IMR-90 (cell line): ENCODE data around the gene CAVIN2. TPM values are rescaled to one million over a fixed set of nuclear protein-coding genes. Genes with fewer than 3 reads are reported as not detected.
A peak's percentile ranks its signal among the peaks of the same experiment; 100 is the strongest.

Experiments used
- ATAC-seq: fragments of 200-7000 bp; cut with Tn5 transposase; 2 replicates; pipeline ENCODE4 v1.9.1; 2020; ENCODE audit warnings: low read depth, mild to moderate bottlenecking, moderate library complexity
- BruUV-seq: library from RNA; stranded (reverse); fragments of 400-500 nt; replicated peaks from 2 replicates; lab custom pipeline; 2021; lab: Mats Ljungman, UMichigan
- CTCF ChIA-PET: fragments of 300-600 bp; formaldehyde crosslinking; extraction: SDS; loops from one replicate; lab custom pipeline; 2021; ENCODE audit warnings: antibody characterized with exemption; lab: Yijun Ruan, JAX
- POLR2A ChIA-PET: fragments of 300-600 bp; sonication (Branson Sonifier 250); formaldehyde crosslinking; loops from one replicate; lab custom pipeline; 2022; ENCODE audit warnings: antibody characterized with exemption; ENCODE audit not compliant: unreplicated experiment; lab: Charles Lee
- DNase-seq: peaks from one replicate; pipeline ENCODE4 v3.0.0; 2013
- H2AFZ ChIP-seq: replicated peaks from 2 replicates; pipeline ENCODE3; 2013; ENCODE audit warnings: low read length, mild to moderate bottlenecking; ENCODE audit not compliant: poor library complexity
- H2AK5ac ChIP-seq: 2 replicates; pipeline ENCODE4 v1.6.1; 2013; ENCODE audit warnings: low read depth, low read length, inconsistent platforms
- H2AK9ac ChIP-seq: replicated peaks from 2 replicates; pipeline ENCODE3; 2013; ENCODE audit warnings: mild to moderate bottlenecking, low read depth, low read length, moderate library complexity; ENCODE audit not compliant: poor library complexity
- H2BK120ac ChIP-seq: 2 replicates; pipeline ENCODE4 v1.6.1; 2013; ENCODE audit warnings: low read depth, low read length, inconsistent platforms
- H2BK15ac ChIP-seq: 3 replicates; pipeline ENCODE4 v1.6.1; 2013; ENCODE audit warnings: low read depth, low read length, inconsistent platforms
- H2BK20ac ChIP-seq: 2 replicates; pipeline ENCODE4 v1.6.1; 2013; ENCODE audit warnings: low read depth, mild to moderate bottlenecking, inconsistent platforms, low read length, moderate library complexity
- H2BK5ac ChIP-seq: 2 replicates; pipeline ENCODE4 v1.6.1; 2013; ENCODE audit warnings: mild to moderate bottlenecking, low read depth, low read length, inconsistent platforms; ENCODE audit not compliant: poor library complexity, severe bottlenecking
- H3K14ac ChIP-seq: replicated peaks from 2 replicates; pipeline ENCODE4 v1.6.1; 2013; ENCODE audit warnings: low read depth, low read length, inconsistent platforms
- H3K18ac ChIP-seq: 2 replicates; pipeline ENCODE4 v1.6.1; 2013; ENCODE audit warnings: low read depth, low read length, control low read depth
- H3K23ac ChIP-seq: 2 replicates; pipeline ENCODE4 v1.6.1; 2013; ENCODE audit warnings: low read depth, low read length, inconsistent platforms
- H3K27ac ChIP-seq: 2 replicates; pipeline ENCODE4 v1.5.1; 2013; ENCODE audit warnings: mild to moderate bottlenecking, control low read depth, low read length; ENCODE audit not compliant: insufficient read depth
- H3K27me3 ChIP-seq: 2 replicates; pipeline ENCODE4 v1.6.1; 2013; ENCODE audit warnings: low read length; ENCODE audit not compliant: control insufficient read depth, insufficient read depth
- H3K36me3 ChIP-seq: 2 replicates; pipeline ENCODE4 v1.6.1; 2013; ENCODE audit warnings: low read length, mixed read lengths; ENCODE audit not compliant: control insufficient read depth, insufficient read depth
- H3K4ac ChIP-seq: 2 replicates; pipeline ENCODE4 v1.6.1; 2013; ENCODE audit warnings: low read depth, low read length, inconsistent platforms
- H3K4me1 ChIP-seq: 2 replicates; pipeline ENCODE4 v1.6.1; 2013; ENCODE audit warnings: low read length, mixed read lengths; ENCODE audit not compliant: control insufficient read depth, insufficient read depth
- H3K4me2 ChIP-seq: 2 replicates; pipeline ENCODE4 v1.6.1; 2013; ENCODE audit warnings: low read depth, mild to moderate bottlenecking, control low read depth, low read length, moderate library complexity
- H3K4me3 ChIP-seq: 2 replicates; pipeline ENCODE4 v1.5.1; 2013; ENCODE audit warnings: low read depth, mild to moderate bottlenecking, control low read depth, low read length, moderate library complexity; ENCODE audit not compliant: insufficient read depth
- H3K56ac ChIP-seq: 2 replicates; pipeline ENCODE4 v1.6.1; 2013; ENCODE audit warnings: low read length, inconsistent platforms; ENCODE audit not compliant: insufficient read depth; ENCODE audit errors: extremely low read depth
- H3K79me1 ChIP-seq, 2 experiments: 2 replicates each; pipeline ENCODE4 v1.6.1; 2013; ENCODE audit warnings: low read length in 2 of 2, inconsistent platforms in 1 of 2, low read depth in 1 of 2
- H3K9ac ChIP-seq: 2 replicates; pipeline ENCODE4 v1.6.1; 2013; ENCODE audit warnings: low read depth, low read length, control low read depth
- H3K9me1 ChIP-seq: 2 replicates; pipeline ENCODE4 v1.6.1; 2013; ENCODE audit warnings: low read length, inconsistent platforms; ENCODE audit not compliant: insufficient read depth
- H3K9me3 ChIP-seq: 2 replicates; pipeline ENCODE4 v1.6.1; 2013; ENCODE audit warnings: low read length; ENCODE audit not compliant: control insufficient read depth, insufficient read depth
- H4K20me1 ChIP-seq: 2 replicates; pipeline ENCODE4 v1.6.1; 2013; ENCODE audit warnings: low read length, inconsistent platforms; ENCODE audit not compliant: insufficient read depth
- H4K5ac ChIP-seq: 2 replicates; pipeline ENCODE4 v1.6.1; 2013; ENCODE audit warnings: mild to moderate bottlenecking, low read depth, low read length, control low read depth
- H4K8ac ChIP-seq, 2 experiments: 2 replicates each; pipeline ENCODE4 v1.6.1; 2013; ENCODE audit warnings: low read depth in 2 of 2, low read length in 2 of 2, control low read depth in 1 of 2, inconsistent platforms in 1 of 2
- H4K91ac ChIP-seq: 2 replicates; pipeline ENCODE4 v1.6.1; 2013; ENCODE audit warnings: low read depth, low read length, inconsistent platforms; ENCODE audit not compliant: insufficient read depth
- CEBPB ChIP-seq: IDR thresholded peaks from 2 replicates; pipeline ENCODE4 v1.6.1; 2012; ENCODE audit warnings: low read depth, low read length, improper control_type of control experiment
- MAFK ChIP-seq: IDR thresholded peaks from 2 replicates; pipeline ENCODE4 v1.6.1; 2012; ENCODE audit warnings: low read depth, low read length, improper control_type of control experiment
- NFE2L2 ChIP-seq: fragments of 150-350 bp; IDR thresholded peaks from 2 replicates; pipeline ENCODE4 v1.6.1; 2016; ENCODE audit warnings: low read depth, mild to moderate bottlenecking, low read length
- POLR2A ChIP-seq: IDR thresholded peaks from 2 replicates; pipeline ENCODE4 v1.6.1; 2012; ENCODE audit warnings: mild to moderate bottlenecking, low read depth, low read length
- RAD21 ChIP-seq: IDR thresholded peaks from 2 replicates; pipeline ENCODE4 v1.6.1; 2012; ENCODE audit warnings: low read length, improper control_type of control experiment
- SMC3 ChIP-seq: fragments of 150-350 bp; IDR thresholded peaks from 2 replicates; pipeline ENCODE4 v1.6.1; 2016; ENCODE audit warnings: low read depth, mild to moderate bottlenecking, antibody characterized with exemption, low read length, moderate library complexity
- WGBS, 2 experiments: methylation state at CpG; one replicate each; pipeline versions ENCODE4 v1.1.5 to v1.1.7; 2013; ENCODE audit warnings: missing lambda C conversion rate in 2 of 2; ENCODE audit not compliant: insufficient read length in 1 of 2; ENCODE audit errors: extremely low coverage in 2 of 2; 5-methylcytosine and 5-hydroxymethylcytosine counted together
- dilution Hi-C: fragments of 300-500 bp; cut with HindIII; formaldehyde crosslinking; loops from one replicate; pipeline ENCODE4 v1.14.3; 2018; ENCODE audit warnings: low sequenced_read_pairs; ENCODE audit not compliant: unreplicated experiment
- in situ Hi-C: fragments of 300-500 bp; cut with MboI; formaldehyde crosslinking; loops from 3 replicates; pipeline ENCODE4 v1.14.3; 2019; ENCODE audit warnings: low sequenced_read_pairs, inconsistent platforms, mixed read lengths
- intact Hi-C: fragments of 100-400 bp; cut with micrococcal nuclease; formaldehyde crosslinking; loops from 2 replicates; pipeline ENCODE4 v1.10.0; 2022
- polyA plus RNA-seq, 3 experiments: library from polyadenylated mRNA; depleted of rRNA; stranded (reverse); fragments of >200 nt; gene quantifications; 2 replicates each; pipeline ENCODE4 v1.2.3, GENCODE V29; 2012; ENCODE audit warnings: low replicate concordance in 1 of 3
- total RNA-seq: library from RNA; depleted of rRNA; stranded (reverse); fragments of >200 nt; gene quantifications from 2 replicates; pipeline ENCODE4 v1.2.3, GENCODE V29; 2012

CAVIN2 gene
- total and polyA plus RNA-seq, 2 of the 4 experiments (the other 2 are of a cell fraction) = 7.7 to 11.5 TPM

DNA sequence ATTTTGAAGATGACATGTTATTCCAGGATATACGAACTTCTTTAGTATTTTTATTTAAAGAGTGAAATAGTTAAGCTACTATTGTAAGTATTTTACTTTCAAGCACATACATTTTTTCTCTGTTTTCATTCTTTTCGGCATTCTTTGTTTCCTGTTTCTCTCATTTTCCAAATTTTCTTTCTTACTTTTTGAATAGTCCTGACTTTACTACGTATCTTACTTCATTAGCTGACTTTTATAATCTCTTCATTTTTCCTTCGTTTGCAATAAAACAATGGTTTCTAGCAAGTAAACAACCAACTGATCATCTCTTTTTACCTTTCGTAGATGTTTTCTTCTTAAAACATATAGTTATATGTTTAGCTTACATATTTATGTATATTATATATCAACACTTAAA, 11.8 kb downstream of the CAVIN2 start:
- intact Hi-C loops = no loop called here
- H3K18ac ChIP-seq = no peak overlapping the region
- H4K20me1 ChIP-seq = no peaks in the 10 kb centered on the region
- H3K4me3 ChIP-seq = no peak overlapping the region
- POLR2A ChIA-PET = no interaction called here
- no peak overlapping the region for H2BK120ac ChIP-seq
- no peak overlapping the region for H4K8ac ChIP-seq
- TSS peak; percentile 67 for BruUV-seq
- no peak overlapping the region for H4K91ac ChIP-seq
- H2AK9ac ChIP-seq = no peak overlapping the region
- no peak overlapping the region for H3K23ac ChIP-seq
- TF ChIP-seq RAD21 (no peak), SMC3 (no peak), CEBPB (no peak), POLR2A (no peak), NFE2L2 (no peak), MAFK (no peak)
- dilution Hi-C loops = no loop called here
- H3K9me1 ChIP-seq = 0 out of 2 replicates have a peak, but pooled peaks cover 7% of the 10 kb centered on the region
- H3K27ac ChIP-seq = no peak overlapping the region
- H3K56ac ChIP-seq = no peak overlapping the region
- in situ Hi-C loops = no loop called here
- no peak overlapping the region for H2AFZ ChIP-seq
- peaks cover 9% of the 10 kb centered on the region for H3K4me1 ChIP-seq
- DNase-seq = no peak
- H3K14ac ChIP-seq = no peak overlapping the region
- H3K4ac ChIP-seq = no peak overlapping the region
- no peak overlapping the region for H4K5ac ChIP-seq
- no peak for ATAC-seq
- H3K79me1 ChIP-seq = peaks cover 7 to 27% of the 10 kb centered on the region in 2 experiments; a peak in 3 of 4 replicates
- no peaks in the 10 kb centered on the region for H3K9me3 ChIP-seq
- H3K36me3 ChIP-seq = peaks cover 8% of the 10 kb centered on the region
- CTCF ChIA-PET = interaction anchor here (0.6 to 2.2 kb wide), 2 partner anchors 36 to 327 kb away, joined by 3 to 9 read pairs; no protein-coding TSS in a partner anchor
- H2BK20ac ChIP-seq = no peak overlapping the region
- H3K9ac ChIP-seq = no peak overlapping the region
- H3K27me3 ChIP-seq = no peaks in the 10 kb centered on the region
- no peak overlapping the region for H3K4me2 ChIP-seq
- no peak overlapping the region for H2BK15ac ChIP-seq
- WGBS, 2 experiments = no CpG with 5 or more reads among the region's 5 CpGs
- no peak overlapping the region for H2AK5ac ChIP-seq
- H2BK5ac ChIP-seq = no peak overlapping the region
